ENCODE results near the gene SLC25A25. TPM values are rescaled to one million over a fixed set of nuclear protein-coding genes. Genes with fewer than 3 reads are reported as not detected.

SLC25A25 gene
- total RNA-seq, 1 donor = 30.6 TPM

DNA sequence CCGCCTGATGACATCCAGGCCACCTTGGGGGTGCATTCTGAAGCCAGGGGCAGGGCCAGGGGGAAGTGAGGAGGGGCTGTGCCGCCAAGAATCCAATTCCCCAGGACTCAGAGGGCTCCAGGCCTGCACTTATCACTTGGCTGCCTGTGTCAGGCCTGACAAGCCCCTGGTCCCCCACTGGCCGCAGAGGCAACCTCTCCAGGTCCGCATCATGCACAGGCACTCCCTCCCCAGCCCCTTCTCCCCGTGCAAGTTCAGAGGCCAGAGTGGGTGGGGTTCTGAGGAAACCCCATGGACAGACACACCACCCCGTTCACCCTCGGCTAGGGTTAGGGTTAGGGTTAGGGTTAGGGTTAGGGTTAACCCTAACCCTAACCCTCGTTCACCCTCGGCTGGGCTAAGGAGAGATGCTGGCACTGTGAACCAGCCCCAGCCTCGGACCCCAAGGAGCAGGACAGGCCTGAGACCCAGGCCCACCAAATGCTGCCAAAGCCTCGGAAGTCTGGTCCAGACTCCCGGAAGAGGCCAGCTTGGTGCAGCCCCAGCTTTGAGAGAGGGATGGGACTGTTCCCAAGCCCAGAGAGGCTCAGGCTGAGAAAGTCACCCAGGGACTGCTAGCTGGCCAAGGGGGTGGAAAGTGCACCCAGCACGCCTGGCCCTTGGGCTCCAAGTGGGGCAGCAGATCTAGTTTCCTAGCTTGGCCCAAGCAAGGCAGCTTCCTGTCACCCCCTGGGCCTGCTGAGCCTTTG lies 86.1 kb downstream of the SLC25A25 start:
- Histone ChIP-seq H3K4me1 (ENCODE audit: insufficient read depth, low read length) (peaks cover under 1% of the 10 kb centered on the region), H3K27me3 (ENCODE audit: insufficient read depth, low read length) (no peaks in the 10 kb centered on the region), H3K4me3 (ENCODE audit: low read length) (no peak overlapping the region), H3K9me3 (ENCODE audit: low read depth, low read length) (no peaks in the 10 kb centered on the region)

DNA sequence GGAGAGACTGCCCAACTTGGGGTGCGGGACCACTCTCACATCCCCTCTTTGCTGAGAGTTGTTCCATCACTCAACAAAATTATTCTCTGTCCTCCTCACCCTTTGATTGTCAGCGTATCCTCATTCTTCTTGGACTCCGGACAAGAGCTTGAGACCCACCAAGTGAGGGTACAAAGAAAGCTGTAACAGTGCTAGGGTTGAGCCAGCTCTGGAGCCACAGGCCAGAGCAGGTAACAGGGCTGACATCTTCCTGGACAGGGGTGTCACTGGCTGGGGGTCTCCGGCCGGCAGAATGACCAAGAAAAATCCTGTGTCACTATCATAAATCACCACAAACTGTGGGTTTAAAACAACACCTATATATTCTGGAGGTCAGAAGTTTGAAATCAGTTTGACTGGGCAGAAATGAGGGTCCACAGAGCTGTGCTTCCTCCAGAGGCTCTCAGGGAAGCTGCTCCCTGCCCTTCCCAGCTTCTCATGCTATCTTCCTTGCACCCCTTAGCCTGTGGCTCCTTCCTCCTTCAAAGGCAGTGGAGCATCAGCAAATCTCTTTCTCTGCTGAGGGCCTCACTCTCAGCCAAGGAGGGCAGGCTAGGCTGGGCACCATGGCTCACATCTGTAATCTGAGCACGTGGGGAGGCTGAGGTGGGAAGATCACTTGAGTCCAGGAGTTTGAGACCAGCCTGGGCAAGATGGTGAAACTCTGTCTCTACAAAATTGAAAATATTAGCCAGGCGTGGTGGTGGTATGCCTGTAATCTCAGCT lies 87.9 kb downstream of the SLC25A25 start:
- Histone ChIP-seq H3K4me1 (ENCODE audit: insufficient read depth, low read length) (peaks cover 14% of the 10 kb centered on the region), H3K27me3 (ENCODE audit: insufficient read depth, low read length) (no peaks in the 10 kb centered on the region), H3K4me3 (ENCODE audit: low read length) (no peak overlapping the region), H3K9me3 (ENCODE audit: low read depth, low read length) (no peaks in the 10 kb centered on the region)

Other genes with a start within 250 kb of the SLC25A25 start
- 3.8 TPM for gene ENG, start 213.6 kb upstream of the SLC25A25 start, total RNA-seq
- 3.7 TPM for gene AK1, start 190.6 kb upstream of the SLC25A25 start, total RNA-seq
- 35.8 TPM for gene ST6GALNAC6, start 168.6 kb upstream of the SLC25A25 start, total RNA-seq
- gene ST6GALNAC4, start 151.2 kb upstream of the SLC25A25 start, total RNA-seq = 22.7 TPM
- 0.42 TPM for gene PIP5KL1, start 137.5 kb upstream of the SLC25A25 start, total RNA-seq
- gene DPM2, start 130.4 kb upstream of the SLC25A25 start, total RNA-seq = 12.7 TPM
- gene EEIG1, start 87.2 kb upstream of the SLC25A25 start, total RNA-seq = 49.1 TPM
- 14.0 TPM for gene NAIF1, start 912 bp upstream of the SLC25A25 start, total RNA-seq
- 23.7 TPM for gene PTGES2, start 59.5 kb downstream of the SLC25A25 start, total RNA-seq
- gene LCN2, start 81.2 kb downstream of the SLC25A25 start, total RNA-seq = 4.7 TPM
- gene BBLN, start 92.0 kb downstream of the SLC25A25 start, total RNA-seq = 78.1 TPM
- 26.0 TPM for gene CIZ1, start 123.3 kb downstream of the SLC25A25 start, total RNA-seq
- gene DNM1, start 135.1 kb downstream of the SLC25A25 start, total RNA-seq = 1.4 TPM
- 18.7 TPM for gene GOLGA2, start 207.8 kb downstream of the SLC25A25 start, total RNA-seq
- gene SWI5, start 208.0 kb downstream of the SLC25A25 start, total RNA-seq = 5.8 TPM